OCI-LY1 (cell line): ENCODE results near the gene ITPA.

Experiments used
- H2AFZ ChIP-seq: fragments of 200-600 bp; sonication (generic), shearing (Covaris generic); 2 replicates; pipeline ENCODE4 v1.6.0; 2014; ENCODE audit warnings: antibody characterized with exemption, mild to moderate bottlenecking, low read length
- H3F3A ChIP-seq: fragments of 200-600 bp; sonication (generic), shearing (Covaris generic); 2 replicates; pipeline ENCODE4 v1.6.0; 2014; ENCODE audit warnings: mild to moderate bottlenecking, antibody characterized with exemption, low read length, moderate library complexity; ENCODE audit not compliant: insufficient read depth
- H3K27ac ChIP-seq: fragments of 200-600 bp; sonication (generic); 2 replicates; pipeline ENCODE4 v1.5.1; 2014; ENCODE audit warnings: low read length, mixed run types, mild to moderate bottlenecking, low read depth; ENCODE audit not compliant: poor library complexity, severe bottlenecking
- H3K27me3 ChIP-seq: fragments of 200-600 bp; sonication (generic); 2 replicates; pipeline ENCODE4 v1.6.0; 2014; ENCODE audit warnings: antibody characterized with exemption, mild to moderate bottlenecking, low read length, moderate library complexity; ENCODE audit not compliant: insufficient read depth
- H3K36me3 ChIP-seq: fragments of 200-600 bp; sonication (generic); 2 replicates; pipeline ENCODE4 v1.6.1; 2014; ENCODE audit warnings: mild to moderate bottlenecking, antibody characterized with exemption, low read length, moderate library complexity, mixed read lengths; ENCODE audit not compliant: insufficient read depth
- H3K4me1 ChIP-seq: fragments of 200-600 bp; sonication (generic); 2 replicates; pipeline ENCODE4 v1.5.1; 2014; ENCODE audit warnings: mild to moderate bottlenecking, low read length, moderate library complexity; ENCODE audit not compliant: insufficient read depth, severe bottlenecking
- H3K4me2 ChIP-seq: fragments of 200-600 bp; sonication (generic), shearing (Covaris generic); 2 replicates; pipeline ENCODE4 v1.6.1; 2014; ENCODE audit warnings: low read length
- H3K4me3 ChIP-seq: fragments of 200-600 bp; sonication (generic); 2 replicates; pipeline ENCODE4 v1.5.1; 2014; ENCODE audit warnings: low read length, low read depth, mild to moderate bottlenecking, mixed read lengths; ENCODE audit not compliant: poor library complexity, severe bottlenecking
- H3K79me2 ChIP-seq: fragments of 200-600 bp; shearing (Covaris generic); 2 replicates; pipeline ENCODE4 v1.6.1; 2016; ENCODE audit warnings: mixed run types, low read length, mixed read lengths; ENCODE audit not compliant: insufficient read depth
- H3K9ac ChIP-seq: fragments of 200-600 bp; sonication (generic), shearing (Covaris generic); 2 replicates; pipeline ENCODE4 v1.6.1; 2014; ENCODE audit warnings: mild to moderate bottlenecking, low read length, mixed read lengths
- H3K9me2 ChIP-seq: fragments of 200-600 bp; sonication (generic), shearing (Covaris generic); 2 replicates; pipeline ENCODE4 v1.6.1; 2014; ENCODE audit warnings: low read depth, mild to moderate bottlenecking, low read length, mixed read lengths
- H3K9me3 ChIP-seq: fragments of 200-600 bp; shearing (Covaris generic); 2 replicates; pipeline ENCODE4 v1.6.1; 2014; ENCODE audit warnings: low read length, mixed read lengths
- H4K20me1 ChIP-seq: fragments of 200-600 bp; sonication (generic), shearing (Covaris generic); 2 replicates; pipeline ENCODE4 v1.6.0; 2016; ENCODE audit warnings: mild to moderate bottlenecking, low read length; ENCODE audit not compliant: insufficient read depth
- EZH2 ChIP-seq: fragments of 200-600 bp; sonication (generic), shearing (Covaris generic); IDR thresholded peaks from 2 replicates; pipeline ENCODE4 v1.8.0; 2017; ENCODE audit warnings: borderline replicate concordance, mixed run types, mild to moderate bottlenecking, antibody characterized with exemption, low read length, moderate library complexity, mixed read lengths
- TF ChIP-seq, protein P1 (sequence below): fragments of 200-600 bp; sonication (generic), shearing (Covaris generic); IDR thresholded peaks from 2 replicates; pipeline ENCODE4 v1.5.1; 2017; ENCODE audit warnings: mild to moderate bottlenecking, antibody characterized with exemption, low read length, moderate library complexity, mixed read lengths

The ITPA gene

DNA sequence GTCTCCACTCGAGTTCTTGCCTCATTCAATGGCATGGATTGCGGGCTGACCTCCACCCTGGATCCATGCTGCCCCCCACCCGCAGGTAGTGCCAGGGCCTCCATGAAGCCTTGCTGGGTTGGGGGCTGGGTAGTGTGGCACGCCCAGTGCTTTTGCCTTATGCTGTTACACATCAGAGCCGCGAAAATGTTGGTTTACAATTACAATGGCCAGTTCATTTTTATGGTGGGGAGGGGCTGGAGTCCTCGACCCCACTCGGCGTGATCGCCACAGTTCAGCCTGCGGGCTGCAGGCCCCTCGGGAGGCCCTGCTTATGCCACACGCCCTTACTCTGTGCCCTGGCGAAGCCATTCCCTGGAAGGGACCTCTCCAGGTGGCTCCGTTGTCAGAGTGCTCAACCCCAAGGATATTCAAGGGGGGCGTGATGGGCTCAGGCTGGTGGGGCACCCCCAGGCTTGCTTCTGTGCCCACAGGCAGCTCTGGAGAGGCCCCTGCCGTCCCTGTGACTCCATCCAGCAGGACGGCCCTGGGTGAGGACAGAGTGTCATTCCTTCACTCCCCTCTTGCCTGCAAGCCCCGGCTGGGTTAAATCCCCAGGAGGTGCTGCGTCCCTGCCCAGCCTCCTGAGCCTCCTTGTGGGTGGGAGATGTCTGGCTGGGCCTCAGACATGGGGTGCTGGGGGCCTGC, 14.8 kb downstream of the ITPA start:
- no peaks in the 10 kb centered on the region for H3F3A ChIP-seq
- H3K9ac ChIP-seq, result no peak overlapping the region
- H3K4me3 ChIP-seq, result no peak overlapping the region
- no peaks in the 10 kb centered on the region for H3K9me3 ChIP-seq
- no peaks in the 10 kb centered on the region for H3K9me2 ChIP-seq
- H3K27me3 ChIP-seq, result no peaks in the 10 kb centered on the region
- H4K20me1 ChIP-seq, result no peaks in the 10 kb centered on the region
- no peak for TF ChIP-seq EZH2
- TF ChIP-seq, protein P1, sequence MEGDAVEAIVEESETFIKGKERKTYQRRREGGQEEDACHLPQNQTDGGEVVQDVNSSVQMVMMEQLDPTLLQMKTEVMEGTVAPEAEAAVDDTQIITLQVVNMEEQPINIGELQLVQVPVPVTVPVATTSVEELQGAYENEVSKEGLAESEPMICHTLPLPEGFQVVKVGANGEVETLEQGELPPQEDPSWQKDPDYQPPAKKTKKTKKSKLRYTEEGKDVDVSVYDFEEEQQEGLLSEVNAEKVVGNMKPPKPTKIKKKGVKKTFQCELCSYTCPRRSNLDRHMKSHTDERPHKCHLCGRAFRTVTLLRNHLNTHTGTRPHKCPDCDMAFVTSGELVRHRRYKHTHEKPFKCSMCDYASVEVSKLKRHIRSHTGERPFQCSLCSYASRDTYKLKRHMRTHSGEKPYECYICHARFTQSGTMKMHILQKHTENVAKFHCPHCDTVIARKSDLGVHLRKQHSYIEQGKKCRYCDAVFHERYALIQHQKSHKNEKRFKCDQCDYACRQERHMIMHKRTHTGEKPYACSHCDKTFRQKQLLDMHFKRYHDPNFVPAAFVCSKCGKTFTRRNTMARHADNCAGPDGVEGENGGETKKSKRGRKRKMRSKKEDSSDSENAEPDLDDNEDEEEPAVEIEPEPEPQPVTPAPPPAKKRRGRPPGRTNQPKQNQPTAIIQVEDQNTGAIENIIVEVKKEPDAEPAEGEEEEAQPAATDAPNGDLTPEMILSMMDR, result no peak
- peaks cover 50% of the 10 kb centered on the region for H3K36me3 ChIP-seq
- no peak overlapping the region for H3K4me2 ChIP-seq
- H3K27ac ChIP-seq, result no peak overlapping the region
- peaks cover 15% of the 10 kb centered on the region for H3K4me1 ChIP-seq
- H2AFZ ChIP-seq, result no peak overlapping the region
- no peaks in the 10 kb centered on the region for H3K79me2 ChIP-seq

DNA sequence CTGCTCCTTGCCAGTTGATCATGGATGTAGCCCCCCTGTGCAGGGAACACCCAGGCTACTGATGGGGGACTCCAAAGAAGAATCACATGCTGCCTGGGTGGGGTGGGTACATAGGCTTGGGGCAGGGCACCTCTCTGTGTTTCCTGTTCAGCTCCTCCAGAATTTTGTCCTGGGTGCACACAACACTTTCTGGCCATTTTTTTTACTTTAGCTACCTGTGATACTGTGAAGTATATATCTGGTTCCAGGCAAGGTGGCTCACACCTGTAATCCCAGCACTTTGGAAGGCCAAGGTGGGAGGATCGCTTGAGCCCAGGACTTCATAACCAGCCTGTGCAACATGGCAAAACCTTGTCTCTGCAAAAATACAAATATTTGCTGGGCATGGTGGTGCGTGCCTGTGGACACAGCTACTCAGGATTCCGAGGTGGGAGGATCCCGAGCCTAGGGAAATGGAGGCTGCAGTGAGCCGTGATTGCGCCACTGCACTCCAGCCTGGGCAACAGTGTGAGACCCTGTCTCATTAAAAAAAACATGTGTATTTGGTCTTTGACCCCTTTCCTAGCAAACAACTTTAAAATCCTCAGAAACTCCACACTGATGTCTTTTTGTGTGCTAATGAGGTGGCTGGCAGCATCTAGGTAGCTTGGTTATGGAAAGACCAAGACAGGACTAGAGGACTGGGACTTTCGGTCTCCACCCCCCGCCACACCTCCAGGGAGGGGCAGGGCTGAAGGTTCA, 15.6 kb downstream of the ITPA start:
- H3K27me3 ChIP-seq, result no peaks in the 10 kb centered on the region
- no peak for TF ChIP-seq EZH2
- TF ChIP-seq, protein P1, result no peak
- H2AFZ ChIP-seq, result no peak overlapping the region
- no peaks in the 10 kb centered on the region for H3F3A ChIP-seq
- no peak overlapping the region for H3K4me2 ChIP-seq
- H3K27ac ChIP-seq, result no peak overlapping the region
- no peaks in the 10 kb centered on the region for H3K9me3 ChIP-seq
- H3K36me3 ChIP-seq, result peaks cover 49% of the 10 kb centered on the region
- no peak overlapping the region for H3K4me3 ChIP-seq
- no peak overlapping the region for H3K9ac ChIP-seq
- H3K79me2 ChIP-seq, result no peaks in the 10 kb centered on the region
- peaks cover 15% of the 10 kb centered on the region for H3K4me1 ChIP-seq
- no peaks in the 10 kb centered on the region for H4K20me1 ChIP-seq
- H3K9me2 ChIP-seq, result no peaks in the 10 kb centered on the region

DNA sequence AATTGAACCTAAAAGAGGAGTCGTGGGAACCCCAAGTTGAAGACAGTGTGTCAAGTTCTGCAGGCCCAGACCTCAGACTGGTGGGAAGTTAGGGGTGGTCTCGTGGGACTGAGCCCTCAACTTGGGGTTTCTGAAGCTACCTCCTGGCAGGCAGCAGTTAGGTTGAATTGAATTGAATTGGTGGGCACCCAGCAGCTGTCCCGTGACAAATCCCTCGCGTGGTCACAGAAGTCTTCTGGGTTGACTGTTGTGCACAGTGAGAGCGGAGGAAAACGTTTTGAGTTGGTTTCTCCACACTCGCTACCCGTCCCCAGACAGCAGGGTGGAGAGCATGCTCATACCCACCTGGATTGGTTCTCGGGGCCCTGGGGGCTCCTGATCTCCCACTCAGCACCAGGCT, 16.8 kb downstream of the ITPA start:
- no peak overlapping the region for H3K27ac ChIP-seq

More for the DNA sequence above, 16.8 kb downstream of the ITPA start:
- no peak overlapping the region for H3K4me2 ChIP-seq
- no peak overlapping the region for H3K9ac ChIP-seq
- H3K9me2 ChIP-seq, result no peaks in the 10 kb centered on the region
- no peak overlapping the region for H2AFZ ChIP-seq
- no peaks in the 10 kb centered on the region for H4K20me1 ChIP-seq
- TF ChIP-seq, protein P1, result no peak
- no peak for TF ChIP-seq EZH2
- no peaks in the 10 kb centered on the region for H3K27me3 ChIP-seq
- H3K4me3 ChIP-seq, result no peak overlapping the region
- no peaks in the 10 kb centered on the region for H3F3A ChIP-seq
- peaks cover 38% of the 10 kb centered on the region for H3K36me3 ChIP-seq
- no peaks in the 10 kb centered on the region for H3K9me3 ChIP-seq
- peaks cover 15% of the 10 kb centered on the region for H3K4me1 ChIP-seq
- no peaks in the 10 kb centered on the region for H3K79me2 ChIP-seq
